ENCODE results near the gene NBPF3. TPM values are rescaled to one million over a fixed set of nuclear protein-coding genes. Genes with fewer than 3 reads are reported as not detected.
"Not testable (repeated sequence)": the region's sequence is repeated elsewhere in the genome, so short reads cannot be mapped to it uniquely, and the experiment has no call there.

NBPF3 gene
- total RNA-seq, 4 donors from 2014 or later, result 2.3 to 80.2 (median 10.9) TPM

GRCh38 chr1:21397813-21398188, 42.1 kb upstream of the NBPF3 start:
- in situ Hi-C loops (cut with MboI; ENCODE audit: low pct_ligation_motif_present in 1 of 4, low pct_unique_long_range_greater_than_20kb in 1 of 4, low sequenced_read_pairs in 3 of 4), result no loop called here
- 54 to 100% methylated on average over 4 to 15 of the region's 15 CpGs for WGBS, 2 donors (ENCODE audit: low coverage in 1 of 2)
- H3K27ac ChIP-seq, result no peak overlapping the region
- peak; percentile 13 for DNase-seq
- H3K4me1 ChIP-seq, result no peaks in the 10 kb centered on the region
- intact Hi-C loops (cut with DNase I; ENCODE audit: low total_unique reads), result no loop called here
- no peaks in the 10 kb centered on the region for H3K9me3 ChIP-seq
- H3K27me3 ChIP-seq, result peaks cover 22% of the 10 kb centered on the region
- no peak for TF ChIP-seq POLR2AphosphoS5 (IDR thresholded peaks at IDR 0.05)
- TF ChIP-seq POLR2A (IDR thresholded peaks at IDR 0.05), result no peak
- TF ChIP-seq EP300 (IDR thresholded peaks at IDR 0.05; ENCODE audit: low read depth), result no peak
- TF ChIP-seq CTCF (IDR thresholded peaks at IDR 0.05), result no peak
- no peak overlapping the region for H3K4me3 ChIP-seq
- no peaks in the 10 kb centered on the region for H3K36me3 ChIP-seq

GRCh38 chr1:21401726-21402346, 38.1 kb upstream of the NBPF3 start:
- 92 to 96% methylated on average over 5 to 9 of the region's 9 CpGs for WGBS, 2 donors (ENCODE audit: low coverage in 1 of 2)
- H3K4me1 ChIP-seq; intact Hi-C loops (cut with DNase I; ENCODE audit: low total_unique reads); H3K4me3 ChIP-seq; in situ Hi-C loops (cut with MboI; ENCODE audit: low pct_ligation_motif_present in 1 of 4, low pct_unique_long_range_greater_than_20kb in 1 of 4, low sequenced_read_pairs in 3 of 4); H3K36me3 ChIP-seq; H3K9me3 ChIP-seq; H3K27ac ChIP-seq; DNase-seq: not testable (repeated sequence)
- H3K27me3 ChIP-seq, result peaks cover 11% of the 10 kb centered on the region

- Histone ChIP-seq H3K27me3 (peaks cover 5% of the 10 kb centered on the region), H3K9me3 (no peaks in the 10 kb centered on the region), H3K4me3 (no peak overlapping the region), H3K36me3 (no peaks in the 10 kb centered on the region), H3K27ac (no peak overlapping the region), H3K4me1 (no peaks in the 10 kb centered on the region)
- intact Hi-C loops (cut with DNase I; ENCODE audit: low total_unique reads), result no loop called here
- 45 to 50% methylated on average over 1 to 2 of the region's 2 CpGs for WGBS, 2 donors (ENCODE audit: low coverage in 1 of 2)
- TF ChIP-seq POLR2A (IDR thresholded peaks at IDR 0.05) (no peak), EP300 (IDR thresholded peaks at IDR 0.05; ENCODE audit: low read depth) (no peak), POLR2AphosphoS5 (IDR thresholded peaks at IDR 0.05) (no peak), CTCF (IDR thresholded peaks at IDR 0.05) (no peak)
- DNase-seq, result no peak
- in situ Hi-C loops (cut with MboI; ENCODE audit: low pct_ligation_motif_present in 1 of 4, low pct_unique_long_range_greater_than_20kb in 1 of 4, low sequenced_read_pairs in 3 of 4), result no loop called here
These were observed 33.3 kb upstream of the NBPF3 start for GRCh38 chr1:21406659-21407058.

GRCh38 chr1:21409897-21410296, 30.0 kb upstream of the NBPF3 start:
- 69 to 75% methylated on average over 2 to 3 of the region's 3 CpGs for WGBS, 2 donors (ENCODE audit: low coverage in 1 of 2)
- H3K27me3 ChIP-seq; H3K9me3 ChIP-seq; H3K36me3 ChIP-seq; DNase-seq; H3K4me1 ChIP-seq; H3K4me3 ChIP-seq; H3K27ac ChIP-seq; in situ Hi-C loops (cut with MboI; ENCODE audit: low pct_ligation_motif_present in 1 of 4, low pct_unique_long_range_greater_than_20kb in 1 of 4, low sequenced_read_pairs in 3 of 4); intact Hi-C loops (cut with DNase I; ENCODE audit: low total_unique reads): not testable (repeated sequence)

GRCh38 chr1:21414015-21414414, 25.9 kb upstream of the NBPF3 start:
- intact Hi-C loops (cut with DNase I; ENCODE audit: low total_unique reads), result no loop called here
- Histone ChIP-seq H3K27ac (no peak overlapping the region), H3K27me3 (no peaks in the 10 kb centered on the region), H3K36me3 (no peaks in the 10 kb centered on the region), H3K4me3 (no peak overlapping the region), H3K9me3 (no peaks in the 10 kb centered on the region), H3K4me1 (no peaks in the 10 kb centered on the region)
- TF ChIP-seq EP300 (IDR thresholded peaks at IDR 0.05; ENCODE audit: low read depth), result no peak
- TF ChIP-seq CTCF (IDR thresholded peaks at IDR 0.05), result no peak
- no peak for TF ChIP-seq POLR2AphosphoS5 (IDR thresholded peaks at IDR 0.05)
- no peak for TF ChIP-seq POLR2A (IDR thresholded peaks at IDR 0.05)
- DNase-seq, result no peak
- 77 to 80% methylated on average over 4 to 5 of the region's 5 CpGs for WGBS, 2 donors (ENCODE audit: low coverage in 1 of 2)
- in situ Hi-C loops (cut with MboI; ENCODE audit: low pct_ligation_motif_present in 1 of 4, low pct_unique_long_range_greater_than_20kb in 1 of 4, low sequenced_read_pairs in 3 of 4), result no loop called here

GRCh38 chr1:21420378-21420777, 19.6 kb upstream of the NBPF3 start:
- H3K9me3 ChIP-seq; H3K4me1 ChIP-seq; H3K36me3 ChIP-seq; DNase-seq; in situ Hi-C loops (cut with MboI; ENCODE audit: low pct_ligation_motif_present in 1 of 4, low pct_unique_long_range_greater_than_20kb in 1 of 4, low sequenced_read_pairs in 3 of 4); H3K4me3 ChIP-seq; H3K27ac ChIP-seq; intact Hi-C loops (cut with DNase I; ENCODE audit: low total_unique reads): not testable (repeated sequence)
- WGBS, 2 donors (ENCODE audit: low coverage in 1 of 2), result 89 to 92% methylated on average over 4 to 6 of the region's 6 CpGs
- H3K27me3 ChIP-seq, result peaks cover 10% of the 10 kb centered on the region

- 68 to 71% methylated on average over 6 to 8 of the region's 8 CpGs for WGBS, 2 donors (ENCODE audit: low coverage in 1 of 2)
- H3K9me3 ChIP-seq; H3K27ac ChIP-seq; H3K4me1 ChIP-seq; H3K36me3 ChIP-seq; H3K4me3 ChIP-seq; in situ Hi-C loops (cut with MboI; ENCODE audit: low pct_ligation_motif_present in 1 of 4, low pct_unique_long_range_greater_than_20kb in 1 of 4, low sequenced_read_pairs in 3 of 4); DNase-seq; intact Hi-C loops (cut with DNase I; ENCODE audit: low total_unique reads): not testable (repeated sequence)
- H3K27me3 ChIP-seq, result peaks cover 10% of the 10 kb centered on the region
These were observed 18.6 kb upstream of the NBPF3 start for GRCh38 chr1:21421307-21421706.
